ENCODE results near the gene SHISA5.

Gene SHISA5

GRCh38 chr3:48420561-48420960 lies 83.4 kb downstream of the SHISA5 start:
- ChIA-PET CTCF (interaction anchor here (3.4 kb wide), 1 partner anchor 15 kb away, joined by 20 read pairs; no protein-coding TSS in a partner anchor), POLR2A (no interaction called here)
- TF ChIP-seq ZNF384 (IDR thresholded peaks at IDR 0.05): no peak
- TF ChIP-seq HDGF (IDR thresholded peaks at IDR 0.05; ENCODE audit: borderline replicate concordance): no peak
- TF ChIP-seq NFRKB (IDR thresholded peaks at IDR 0.05): no peak
- no peak for TF ChIP-seq FOXA1 (IDR thresholded peaks at IDR 0.05)
- no peak for TF ChIP-seq ARNT (IDR thresholded peaks at IDR 0.05)
- TF ChIP-seq FOXM1 (IDR thresholded peaks at IDR 0.05; ENCODE audit: borderline replicate concordance): no peak
- TF ChIP-seq BHLHE40 (IDR thresholded peaks at IDR 0.05; ENCODE audit: borderline replicate concordance): no peak
- TF ChIP-seq SUZ12 (IDR thresholded peaks at IDR 0.05): no peak
- TF ChIP-seq SP1 (IDR thresholded peaks at IDR 0.05): no peak
- no peak for DNase-seq (ENCODE audit: extremely low spot score)

GRCh38 chr3:48419597-48419996 lies 84.4 kb downstream of the SHISA5 start:
- DNase-seq (ENCODE audit: extremely low spot score): no peak
- ChIA-PET POLR2A (interaction anchor here (0.8 to 1.5 kb wide), 3 partner anchors 9 to 20 kb away, joined by 3 to 7 read pairs (median 3); partner anchors contain the start of gene CCDC51), CTCF (interaction anchor here (3.4 kb wide), 1 partner anchor 16 kb away, joined by 20 read pairs; no protein-coding TSS in a partner anchor)
- TF ChIP-seq FOXA1 (IDR thresholded peaks at IDR 0.05): no peak
- TF ChIP-seq FOXM1 (IDR thresholded peaks at IDR 0.05; ENCODE audit: borderline replicate concordance): no peak
- no peak for TF ChIP-seq HDGF (IDR thresholded peaks at IDR 0.05; ENCODE audit: borderline replicate concordance)
- TF ChIP-seq BHLHE40 (IDR thresholded peaks at IDR 0.05; ENCODE audit: borderline replicate concordance): no peak
- no peak for TF ChIP-seq ELF4 (IDR thresholded peaks at IDR 0.05)
- TF ChIP-seq TARDBP (IDR thresholded peaks at IDR 0.05): no peak
- no peak for TF ChIP-seq NFRKB (IDR thresholded peaks at IDR 0.05)
- no peak for TF ChIP-seq PKNOX1 (IDR thresholded peaks at IDR 0.05)
- no peak for TF ChIP-seq LEF1 (IDR thresholded peaks at IDR 0.05; ENCODE audit: borderline replicate concordance)
- TF ChIP-seq CTBP1 (IDR thresholded peaks at IDR 0.05; ENCODE audit: borderline replicate concordance): no peak
- no peak for TF ChIP-seq SUZ12 (IDR thresholded peaks at IDR 0.05)

- CTCF ChIA-PET: interaction anchor here (3.4 kb wide), 1 partner anchor 17 kb away, joined by 20 read pairs; no protein-coding TSS in a partner anchor
- POLR2A ChIA-PET: interaction anchor here (0.8 to 1.5 kb wide), 3 partner anchors 9 to 20 kb away, joined by 3 to 7 read pairs (median 3); partner anchors contain the start of gene CCDC51
- TF ChIP-seq CTBP1 (IDR thresholded peaks at IDR 0.05; ENCODE audit: borderline replicate concordance): no peak
- TF ChIP-seq BHLHE40 (IDR thresholded peaks at IDR 0.05; ENCODE audit: borderline replicate concordance): no peak
- TF ChIP-seq SUZ12 (IDR thresholded peaks at IDR 0.05): no peak
- no peak for TF ChIP-seq LEF1 (IDR thresholded peaks at IDR 0.05; ENCODE audit: borderline replicate concordance)
- TF ChIP-seq FOXM1 (IDR thresholded peaks at IDR 0.05; ENCODE audit: borderline replicate concordance): no peak
- TF ChIP-seq SP1 (IDR thresholded peaks at IDR 0.05): no peak
- TF ChIP-seq ELF4 (IDR thresholded peaks at IDR 0.05): no peak
- TF ChIP-seq ZNF384 (IDR thresholded peaks at IDR 0.05): no peak
- TF ChIP-seq FOXK2 (IDR thresholded peaks at IDR 0.05): no peak
- no peak for TF ChIP-seq L3MBTL2 (conservative IDR thresholded peaks at IDR 0.05)
- no peak for TF ChIP-seq TARDBP (IDR thresholded peaks at IDR 0.05)
- no peak for TF ChIP-seq NFRKB (IDR thresholded peaks at IDR 0.05)
- TF ChIP-seq HDGF (IDR thresholded peaks at IDR 0.05; ENCODE audit: borderline replicate concordance): no peak
- no peak for TF ChIP-seq FOXA1 (IDR thresholded peaks at IDR 0.05)
- no peak for TF ChIP-seq PKNOX1 (IDR thresholded peaks at IDR 0.05)
- no peak for DNase-seq (ENCODE audit: extremely low spot score)
Measured at GRCh38 chr3:48419149-48419548, 84.8 kb downstream of the SHISA5 start.

GRCh38 chr3:48418651-48419050 lies 85.3 kb downstream of the SHISA5 start:
- DNase-seq (ENCODE audit: extremely low spot score): no peak
- POLR2A ChIA-PET: interaction anchor here (1.2 to 1.5 kb wide), 2 partner anchors 10 to 21 kb away, joined by 3 to 7 read pairs; partner anchors contain the start of gene CCDC51
- CTCF ChIA-PET: interaction anchor here (0.5 to 3.4 kb wide), 2 partner anchors 17 to 33 kb away, joined by 4 to 20 read pairs; no protein-coding TSS in a partner anchor
- TF ChIP-seq PKNOX1 (IDR thresholded peaks at IDR 0.05) (no peak), SUZ12 (IDR thresholded peaks at IDR 0.05) (no peak), CTBP1 (IDR thresholded peaks at IDR 0.05; ENCODE audit: borderline replicate concordance) (no peak), SP1 (IDR thresholded peaks at IDR 0.05) (no peak), HDGF (IDR thresholded peaks at IDR 0.05; ENCODE audit: borderline replicate concordance) (no peak), FOXA1 (IDR thresholded peaks at IDR 0.05) (no peak), NFRKB (IDR thresholded peaks at IDR 0.05) (no peak), ARNT (IDR thresholded peaks at IDR 0.05) (no peak), TARDBP (IDR thresholded peaks at IDR 0.05) (no peak), FOXK2 (IDR thresholded peaks at IDR 0.05) (no peak), L3MBTL2 (conservative IDR thresholded peaks at IDR 0.05) (no peak), BHLHE40 (IDR thresholded peaks at IDR 0.05; ENCODE audit: borderline replicate concordance) (no peak), ZNF384 (IDR thresholded peaks at IDR 0.05) (no peak), FOXM1 (IDR thresholded peaks at IDR 0.05; ENCODE audit: borderline replicate concordance) (no peak), ELF4 (IDR thresholded peaks at IDR 0.05) (no peak), LEF1 (IDR thresholded peaks at IDR 0.05; ENCODE audit: borderline replicate concordance) (no peak)

GRCh38 chr3:48418140-48418539 lies 85.8 kb downstream of the SHISA5 start:
- ChIA-PET CTCF (interaction anchor here (0.5 kb wide), 1 partner anchor 32 kb away, joined by 4 read pairs; no protein-coding TSS in a partner anchor), POLR2A (no interaction called here)
- no peak for TF ChIP-seq SP1 (IDR thresholded peaks at IDR 0.05)
- no peak for TF ChIP-seq CTBP1 (IDR thresholded peaks at IDR 0.05; ENCODE audit: borderline replicate concordance)
- no peak for TF ChIP-seq ZNF384 (IDR thresholded peaks at IDR 0.05)
- no peak for TF ChIP-seq FOXM1 (IDR thresholded peaks at IDR 0.05; ENCODE audit: borderline replicate concordance)
- TF ChIP-seq SUZ12 (IDR thresholded peaks at IDR 0.05): no peak
- no peak for TF ChIP-seq FOXK2 (IDR thresholded peaks at IDR 0.05)
- no peak for TF ChIP-seq TARDBP (IDR thresholded peaks at IDR 0.05)
- no peak for TF ChIP-seq FOXA1 (IDR thresholded peaks at IDR 0.05)
- TF ChIP-seq ARNT (IDR thresholded peaks at IDR 0.05): no peak
- TF ChIP-seq BHLHE40 (IDR thresholded peaks at IDR 0.05; ENCODE audit: borderline replicate concordance): no peak
- no peak for TF ChIP-seq HDGF (IDR thresholded peaks at IDR 0.05; ENCODE audit: borderline replicate concordance)
- TF ChIP-seq L3MBTL2 (conservative IDR thresholded peaks at IDR 0.05): no peak
- no peak for DNase-seq (ENCODE audit: extremely low spot score)
